IMR-90 (cell line): ENCODE measurements around the gene NUP58. TPM values are rescaled to one million over a fixed set of nuclear protein-coding genes. Genes with fewer than 3 reads are reported as not detected.

Experiments used
- ATAC-seq: fragments of 200-7000 bp; cut with Tn5 transposase; 2 replicates; pipeline ENCODE4 v1.9.1; 2020; ENCODE audit warnings: low read depth, mild to moderate bottlenecking, moderate library complexity
- BruUV-seq: library from RNA; stranded (reverse); fragments of 400-500 nt; replicated peaks from 2 replicates; lab custom pipeline; 2021; lab: Mats Ljungman, UMichigan
- CTCF ChIA-PET: fragments of 300-600 bp; formaldehyde crosslinking; extraction: SDS; loops from one replicate; lab custom pipeline; 2021; ENCODE audit warnings: antibody characterized with exemption; lab: Yijun Ruan, JAX
- POLR2A ChIA-PET: fragments of 300-600 bp; sonication (Branson Sonifier 250); formaldehyde crosslinking; loops from one replicate; lab custom pipeline; 2022; ENCODE audit warnings: antibody characterized with exemption; ENCODE audit not compliant: unreplicated experiment; lab: Charles Lee
- DNase-seq: peaks from one replicate; pipeline ENCODE4 v3.0.0; 2013
- H2AFZ ChIP-seq: replicated peaks from 2 replicates; pipeline ENCODE3; 2013; ENCODE audit warnings: low read length, mild to moderate bottlenecking; ENCODE audit not compliant: poor library complexity
- H2AK5ac ChIP-seq: 2 replicates; pipeline ENCODE4 v1.6.1; 2013; ENCODE audit warnings: low read depth, low read length, inconsistent platforms
- H2AK9ac ChIP-seq: replicated peaks from 2 replicates; pipeline ENCODE3; 2013; ENCODE audit warnings: mild to moderate bottlenecking, low read depth, low read length, moderate library complexity; ENCODE audit not compliant: poor library complexity
- H2BK120ac ChIP-seq: 2 replicates; pipeline ENCODE4 v1.6.1; 2013; ENCODE audit warnings: low read depth, low read length, inconsistent platforms
- H2BK15ac ChIP-seq: 3 replicates; pipeline ENCODE4 v1.6.1; 2013; ENCODE audit warnings: low read depth, low read length, inconsistent platforms
- H2BK20ac ChIP-seq: 2 replicates; pipeline ENCODE4 v1.6.1; 2013; ENCODE audit warnings: low read depth, mild to moderate bottlenecking, inconsistent platforms, low read length, moderate library complexity
- H2BK5ac ChIP-seq: 2 replicates; pipeline ENCODE4 v1.6.1; 2013; ENCODE audit warnings: mild to moderate bottlenecking, low read depth, low read length, inconsistent platforms; ENCODE audit not compliant: poor library complexity, severe bottlenecking
- H3K14ac ChIP-seq: replicated peaks from 2 replicates; pipeline ENCODE4 v1.6.1; 2013; ENCODE audit warnings: low read depth, low read length, inconsistent platforms
- H3K18ac ChIP-seq: 2 replicates; pipeline ENCODE4 v1.6.1; 2013; ENCODE audit warnings: low read depth, low read length, control low read depth
- H3K23ac ChIP-seq: 2 replicates; pipeline ENCODE4 v1.6.1; 2013; ENCODE audit warnings: low read depth, low read length, inconsistent platforms
- H3K27ac ChIP-seq: 2 replicates; pipeline ENCODE4 v1.5.1; 2013; ENCODE audit warnings: mild to moderate bottlenecking, control low read depth, low read length; ENCODE audit not compliant: insufficient read depth
- H3K27me3 ChIP-seq: 2 replicates; pipeline ENCODE4 v1.6.1; 2013; ENCODE audit warnings: low read length; ENCODE audit not compliant: control insufficient read depth, insufficient read depth
- H3K36me3 ChIP-seq: 2 replicates; pipeline ENCODE4 v1.6.1; 2013; ENCODE audit warnings: low read length, mixed read lengths; ENCODE audit not compliant: control insufficient read depth, insufficient read depth
- H3K4ac ChIP-seq: 2 replicates; pipeline ENCODE4 v1.6.1; 2013; ENCODE audit warnings: low read depth, low read length, inconsistent platforms
- H3K4me1 ChIP-seq: 2 replicates; pipeline ENCODE4 v1.6.1; 2013; ENCODE audit warnings: low read length, mixed read lengths; ENCODE audit not compliant: control insufficient read depth, insufficient read depth
- H3K4me2 ChIP-seq: 2 replicates; pipeline ENCODE4 v1.6.1; 2013; ENCODE audit warnings: low read depth, mild to moderate bottlenecking, control low read depth, low read length, moderate library complexity
- H3K4me3 ChIP-seq: 2 replicates; pipeline ENCODE4 v1.5.1; 2013; ENCODE audit warnings: low read depth, mild to moderate bottlenecking, control low read depth, low read length, moderate library complexity; ENCODE audit not compliant: insufficient read depth
- H3K56ac ChIP-seq: 2 replicates; pipeline ENCODE4 v1.6.1; 2013; ENCODE audit warnings: low read length, inconsistent platforms; ENCODE audit not compliant: insufficient read depth; ENCODE audit errors: extremely low read depth
- H3K79me1 ChIP-seq, 2 experiments: 2 replicates each; pipeline ENCODE4 v1.6.1; 2013; ENCODE audit warnings: low read length in 2 of 2, inconsistent platforms in 1 of 2, low read depth in 1 of 2
- H3K9ac ChIP-seq: 2 replicates; pipeline ENCODE4 v1.6.1; 2013; ENCODE audit warnings: low read depth, low read length, control low read depth
- H3K9me1 ChIP-seq: 2 replicates; pipeline ENCODE4 v1.6.1; 2013; ENCODE audit warnings: low read length, inconsistent platforms; ENCODE audit not compliant: insufficient read depth
- H3K9me3 ChIP-seq: 2 replicates; pipeline ENCODE4 v1.6.1; 2013; ENCODE audit warnings: low read length; ENCODE audit not compliant: control insufficient read depth, insufficient read depth
- H4K20me1 ChIP-seq: 2 replicates; pipeline ENCODE4 v1.6.1; 2013; ENCODE audit warnings: low read length, inconsistent platforms; ENCODE audit not compliant: insufficient read depth
- H4K5ac ChIP-seq: 2 replicates; pipeline ENCODE4 v1.6.1; 2013; ENCODE audit warnings: mild to moderate bottlenecking, low read depth, low read length, control low read depth
- H4K8ac ChIP-seq, 2 experiments: 2 replicates each; pipeline ENCODE4 v1.6.1; 2013; ENCODE audit warnings: low read depth in 2 of 2, low read length in 2 of 2, control low read depth in 1 of 2, inconsistent platforms in 1 of 2
- H4K91ac ChIP-seq: 2 replicates; pipeline ENCODE4 v1.6.1; 2013; ENCODE audit warnings: low read depth, low read length, inconsistent platforms; ENCODE audit not compliant: insufficient read depth
- CEBPB ChIP-seq: IDR thresholded peaks from 2 replicates; pipeline ENCODE4 v1.6.1; 2012; ENCODE audit warnings: low read depth, low read length, improper control_type of control experiment
- CHD1 ChIP-seq: IDR thresholded peaks from 2 replicates; pipeline ENCODE4 v1.6.1; 2012; ENCODE audit warnings: low read depth, low read length, improper control_type of control experiment
- CTCF ChIP-seq: conservative IDR thresholded peaks from 2 replicates; pipeline ENCODE4 v1.5.1; 2012; ENCODE audit warnings: mild to moderate bottlenecking, low read depth, low read length, improper control_type of control experiment
- ELK1 ChIP-seq: fragments of 150-350 bp; IDR thresholded peaks from 2 replicates; pipeline ENCODE4 v1.6.1; 2016; ENCODE audit warnings: low read depth, mild to moderate bottlenecking, low read length, moderate library complexity, borderline replicate concordance
- FOS ChIP-seq: fragments of 150-350 bp; IDR thresholded peaks from 2 replicates; pipeline ENCODE4 v1.6.1; 2016; ENCODE audit warnings: low read depth, low read length
- MAZ ChIP-seq: IDR thresholded peaks from 2 replicates; pipeline ENCODE4 v1.6.1; 2012; ENCODE audit warnings: low read depth, mild to moderate bottlenecking, low read length, improper control_type of control experiment, moderate library complexity, borderline replicate concordance
- NFE2L2 ChIP-seq: fragments of 150-350 bp; IDR thresholded peaks from 2 replicates; pipeline ENCODE4 v1.6.1; 2016; ENCODE audit warnings: low read depth, mild to moderate bottlenecking, low read length
- RAD21 ChIP-seq: IDR thresholded peaks from 2 replicates; pipeline ENCODE4 v1.6.1; 2012; ENCODE audit warnings: low read length, improper control_type of control experiment
- RCOR1 ChIP-seq: IDR thresholded peaks from 2 replicates; pipeline ENCODE4 v1.6.1; 2012; ENCODE audit warnings: mild to moderate bottlenecking, low read length, improper control_type of control experiment; ENCODE audit not compliant: insufficient replicate concordance
- RFX5 ChIP-seq: IDR thresholded peaks from 2 replicates; pipeline ENCODE4 v1.8.0; 2012; ENCODE audit warnings: low read depth, mild to moderate bottlenecking, low read length, moderate library complexity
- SMC3 ChIP-seq: fragments of 150-350 bp; IDR thresholded peaks from 2 replicates; pipeline ENCODE4 v1.6.1; 2016; ENCODE audit warnings: low read depth, mild to moderate bottlenecking, antibody characterized with exemption, low read length, moderate library complexity
- USF2 ChIP-seq: fragments of 150-350 bp; IDR thresholded peaks from 2 replicates; pipeline ENCODE4 v1.6.1; 2017; ENCODE audit warnings: mild to moderate bottlenecking, antibody characterized with exemption, low read length, low read depth
- WGBS, 2 experiments: methylation state at CpG; one replicate each; pipeline versions ENCODE4 v1.1.5 to v1.1.7; 2013; ENCODE audit warnings: missing lambda C conversion rate in 2 of 2; ENCODE audit not compliant: insufficient read length in 1 of 2; ENCODE audit errors: extremely low coverage in 2 of 2; 5-methylcytosine and 5-hydroxymethylcytosine counted together
- dilution Hi-C: fragments of 300-500 bp; cut with HindIII; formaldehyde crosslinking; loops from one replicate; pipeline ENCODE4 v1.14.3; 2018; ENCODE audit warnings: low sequenced_read_pairs; ENCODE audit not compliant: unreplicated experiment
- in situ Hi-C: fragments of 300-500 bp; cut with MboI; formaldehyde crosslinking; loops from 3 replicates; pipeline ENCODE4 v1.14.3; 2019; ENCODE audit warnings: low sequenced_read_pairs, inconsistent platforms, mixed read lengths
- intact Hi-C: fragments of 100-400 bp; cut with micrococcal nuclease; formaldehyde crosslinking; loops from 2 replicates; pipeline ENCODE4 v1.10.0; 2022
- polyA plus RNA-seq, 3 experiments: library from polyadenylated mRNA; depleted of rRNA; stranded (reverse); fragments of >200 nt; gene quantifications; 2 replicates each; pipeline ENCODE4 v1.2.3, GENCODE V29; 2012; ENCODE audit warnings: low replicate concordance in 1 of 3
- total RNA-seq: library from RNA; depleted of rRNA; stranded (reverse); fragments of >200 nt; gene quantifications from 2 replicates; pipeline ENCODE4 v1.2.3, GENCODE V29; 2012

Gene NUP58
- total and polyA plus RNA-seq, 2 of the 4 experiments (the other 2 are of a cell fraction): 29.7 to 50.7 TPM

GRCh38 chr13:25281193-25281934 lies 20.1 kb upstream of the NUP58 start (continued):
- TF ChIP-seq NFE2L2: no peak

- Histone ChIP-seq H3K14ac (no peak overlapping the region), H2BK15ac (no peak overlapping the region), H2AK9ac (no peak overlapping the region), H2BK5ac (no peak overlapping the region), H3K4me3 (no peak overlapping the region), H4K91ac (no peak overlapping the region), H3K18ac (no peak overlapping the region), H2BK120ac (no peak overlapping the region), H2BK20ac (no peak overlapping the region), H3K4ac (no peak overlapping the region), H3K9ac (no peak overlapping the region), H4K20me1 (peaks cover 18% of the 10 kb centered on the region), H3K9me1 (peaks cover 5% of the 10 kb centered on the region; the same call in 1 of the 2 replicates), H4K5ac (no peak overlapping the region), H2AFZ (no peak overlapping the region), H4K8ac (no peak overlapping the region), H3K4me1 (no peaks in the 10 kb centered on the region), H3K36me3 (peaks cover 1% of the 10 kb centered on the region; the same call in 1 of the 2 replicates), H2AK5ac (no peak overlapping the region), H3K9me3 (no peaks in the 10 kb centered on the region), H3K79me1 (peaks cover 24 to 51% of the 10 kb centered on the region in 2 experiments; a peak in 3 of 4 replicates), H3K27me3 (no peaks in the 10 kb centered on the region), H3K27ac (no peak overlapping the region), H3K4me2 (no peak overlapping the region), H3K23ac (no peak overlapping the region), H3K56ac (no peak overlapping the region)
- no peak for TF ChIP-seq USF2
- no peak for TF ChIP-seq CHD1
- no peak for TF ChIP-seq FOS
- no peak for TF ChIP-seq RCOR1
- no peak for TF ChIP-seq MAZ
- TF ChIP-seq RAD21: no peak
- TF ChIP-seq CTCF: no peak
- TF ChIP-seq ELK1: no peak
- TF ChIP-seq CEBPB: no peak
- TF ChIP-seq NFE2L2: no peak
- TF ChIP-seq RFX5: no peak
- TF ChIP-seq SMC3: no peak
- in situ Hi-C loops (no loop called here), dilution Hi-C loops (no loop called here), intact Hi-C loops (no loop called here)
- ChIA-PET CTCF (no interaction called here), POLR2A (no interaction called here)
- BruUV-seq: no TSS peak
- no CpG with 5 or more reads among the region's 1 CpG for WGBS, 2 experiments
- DNase-seq (no peak), ATAC-seq (no peak)
Measured at GRCh38 chr13:25281935-25282332, 19.5 kb upstream of the NUP58 start.
